HepG2 (cell line): ENCODE results near the gene MTO1. TPM values are rescaled to one million over a fixed set of nuclear protein-coding genes. Genes with fewer than 3 reads are reported as not detected.

Source experiments
- ATF6 ChIP-seq: sonication (generic); formaldehyde crosslinking; conservative IDR thresholded peaks from 2 replicates; pipeline ENCODE4 v1.4.0; 2020; ENCODE audit warnings: missing genetic modification reagents
- CBX5 ChIP-seq: sonication (generic); formaldehyde crosslinking; IDR thresholded peaks from 2 replicates; pipeline ENCODE4 v1.4.0; 2020; ENCODE audit warnings: missing genetic modification reagents, borderline replicate concordance
- CCDC6 ChIP-seq: sonication (generic); formaldehyde crosslinking; IDR thresholded peaks from 2 replicates; pipeline ENCODE4 v1.8.1; 2022; ENCODE audit warnings: mild to moderate bottlenecking, missing genetic modification reagents, moderate library complexity
- GLI4 ChIP-seq: sonication (generic); formaldehyde crosslinking; IDR thresholded peaks from 2 replicates; pipeline ENCODE4 v1.5.1; 2020; ENCODE audit warnings: missing genetic modification reagents, mild to moderate bottlenecking, moderate library complexity, borderline replicate concordance
- GMEB1 ChIP-seq: sonication (generic); formaldehyde crosslinking; IDR thresholded peaks from 2 replicates; pipeline ENCODE4 v1.5.1; 2020; ENCODE audit warnings: missing genetic modification reagents, mild to moderate bottlenecking, borderline replicate concordance
- HBP1 ChIP-seq: IDR thresholded peaks from 2 replicates; pipeline ENCODE4 v1.6.1; 2016; ENCODE audit warnings: low read depth, control low read depth
- HNF4A ChIP-seq: sonication (generic); formaldehyde crosslinking; IDR thresholded peaks from 2 replicates; pipeline ENCODE4 v1.4.0; 2020; ENCODE audit warnings: missing genetic modification reagents
- HOXA7 ChIP-seq: sonication (generic); formaldehyde crosslinking; IDR thresholded peaks from 2 replicates; pipeline ENCODE4 v1.8.1; 2022; ENCODE audit warnings: mild to moderate bottlenecking, missing genetic modification reagents, moderate library complexity
- KDM5A ChIP-seq: fragments of 200-600 bp; sonication (generic); IDR thresholded peaks from 2 replicates; pipeline ENCODE4 v1.7.0; 2018; ENCODE audit warnings: antibody characterized with exemption, mild to moderate bottlenecking, low read length, borderline replicate concordance
- MED8 ChIP-seq: sonication (generic); formaldehyde crosslinking; IDR thresholded peaks from 2 replicates; pipeline ENCODE4 v1.8.1; 2023; ENCODE audit warnings: mild to moderate bottlenecking, missing genetic modification reagents; ENCODE audit not compliant: insufficient replicate concordance
- MIER2 ChIP-seq: IDR thresholded peaks from 2 replicates; pipeline ENCODE4 v1.6.1; 2016; ENCODE audit warnings: missing biosample characterization, missing genetic modification reagents
- MTA3 ChIP-seq: sonication (generic); formaldehyde crosslinking; IDR thresholded peaks from 2 replicates; pipeline ENCODE4 v1.4.0; 2020; ENCODE audit warnings: missing genetic modification reagents
- NFKBIZ ChIP-seq: IDR thresholded peaks from 2 replicates; pipeline ENCODE4 v1.6.1; 2018; ENCODE audit warnings: missing genetic modification reagents, missing compliant biosample characterization
- PTBP1 ChIP-seq: fragments of 200-400 bp; formaldehyde crosslinking; IDR thresholded peaks from 2 replicates; pipeline ENCODE4 v1.6.1; 2018; ENCODE audit warnings: low read length, low read depth; ENCODE audit not compliant: poor library complexity, severe bottlenecking
- RFX5 ChIP-seq: IDR thresholded peaks from 2 replicates; pipeline ENCODE4 v1.6.1; 2011; ENCODE audit warnings: low read depth, low read length, improper control_type of control experiment
- SMARCE1 ChIP-seq: fragments of 450-650 bp; IDR thresholded peaks from 2 replicates; pipeline ENCODE4 v1.6.1; 2017; ENCODE audit warnings: borderline replicate concordance
- SUZ12 ChIP-seq: fragments of 150-350 bp; IDR thresholded peaks from 2 replicates; pipeline ENCODE4 v1.6.1; 2014; ENCODE audit warnings: low read depth, low read length
- TOPORS ChIP-seq: sonication (generic); formaldehyde crosslinking; IDR thresholded peaks from 2 replicates; pipeline ENCODE4 v1.8.0; 2023; ENCODE audit warnings: mild to moderate bottlenecking, missing genetic modification reagents
- ZBTB20 ChIP-seq: sonication (generic); formaldehyde crosslinking; IDR thresholded peaks from 2 replicates; pipeline ENCODE4 v1.8.1; 2023; ENCODE audit warnings: missing genetic modification reagents, low read depth, mild to moderate bottlenecking, borderline replicate concordance
- ZNF326 ChIP-seq: sonication (generic); formaldehyde crosslinking; IDR thresholded peaks from 2 replicates; pipeline ENCODE4 v1.4.0; 2020; ENCODE audit warnings: missing genetic modification reagents, borderline replicate concordance
- ZNF577 ChIP-seq: sonication (generic); formaldehyde crosslinking; IDR thresholded peaks from 2 replicates; pipeline ENCODE4 v1.4.0; 2020; ENCODE audit warnings: mild to moderate bottlenecking, low read depth, missing genetic modification reagents, borderline replicate concordance
- ZNF720 ChIP-seq: sonication (generic); formaldehyde crosslinking; IDR thresholded peaks from 2 replicates; pipeline ENCODE4 v1.4.0; 2020; ENCODE audit warnings: missing genetic modification reagents
- ZNF737 ChIP-seq: sonication (generic); formaldehyde crosslinking; IDR thresholded peaks from 2 replicates; pipeline ENCODE4 v1.5.0; 2020; ENCODE audit warnings: missing genetic modification reagents, mild to moderate bottlenecking, borderline replicate concordance
- ZNF746 ChIP-seq: sonication (generic); formaldehyde crosslinking; IDR thresholded peaks from 2 replicates; pipeline ENCODE4 v1.8.0; 2022; ENCODE audit warnings: mild to moderate bottlenecking, missing genetic modification reagents
- ZNF747 ChIP-seq: sonication (generic); formaldehyde crosslinking; IDR thresholded peaks from 2 replicates; pipeline ENCODE4 v1.8.1; 2023; ENCODE audit warnings: missing genetic modification reagents, mild to moderate bottlenecking, borderline replicate concordance
- polyA plus RNA-seq, 8 experiments: library from polyadenylated mRNA; depleted of rRNA in 3 of 8; stranded (reverse) in 7 of 8; unstranded in 1 of 8; fragments of >200 nt; fragmentation: Illumina TruSeq in 4 of 8; extraction: Trizol in 4 of 8; gene quantifications; 2 replicates each; pipeline versions ENCODE4 v1.2.1 to v1.2.3, GENCODE V29; 2011 to 2016; ENCODE audit warnings: low read depth in 4 of 8, missing spikeins in 1 of 8, mixed read lengths in 1 of 8; ENCODE audit not compliant: insufficient read depth in 1 of 8
- total RNA-seq, 5 experiments: library from RNA; depleted of rRNA; stranded (reverse); fragments of >200 nt; fragmentation: Illumina TruSeq; extraction: Trizol; gene quantifications; 2 replicates each; pipeline ENCODE4 v1.2.3, GENCODE V29; 2016; ENCODE audit warnings: low read depth in 1 of 5

MTO1 gene
- total and polyA plus RNA-seq, 2 of the 13 experiments (the other 11 are each of a cell fraction or from before 2014, with no cell fraction given): 21.1 to 45.3 TPM

- 0 out of 2 replicates have a peak, but pooled peaks have one; percentile 34 for TF ChIP-seq CBX5 (CRISPR knock-in tag)
- TF ChIP-seq KDM5A: peak; percentile 75
- TF ChIP-seq TOPORS (CRISPR knock-in tag): no peak
- no peak for TF ChIP-seq NFKBIZ (CRISPR knock-in tag)
- TF ChIP-seq CCDC6 (CRISPR knock-in tag): peak; percentile 77
- peak; percentile 47; the same call in 1 of the 2 replicates for TF ChIP-seq ZBTB20 (CRISPR knock-in tag)
- TF ChIP-seq ZNF747 (CRISPR knock-in tag): peak; percentile 25; the same call in 1 of the 2 replicates
- TF ChIP-seq PTBP1: no peak
- no peak for TF ChIP-seq MED8 (CRISPR knock-in tag)
- no peak for TF ChIP-seq ZNF577
- TF ChIP-seq ZNF746 (CRISPR knock-in tag): no peak
- TF ChIP-seq MTA3 (CRISPR knock-in tag): no peak
- TF ChIP-seq HNF4A (CRISPR knock-in tag): peak; percentile 35; the same call in 1 of the 2 replicates
- TF ChIP-seq SUZ12: no peak
- no peak for TF ChIP-seq ZNF720 (CRISPR knock-in tag)
- no peak for TF ChIP-seq ATF6
- TF ChIP-seq ZNF737 (CRISPR knock-in tag): 0 out of 2 replicates have a peak, but pooled peaks have one; percentile 69
- TF ChIP-seq GLI4 (CRISPR knock-in tag): no peak
- TF ChIP-seq HOXA7: no peak
- no peak for TF ChIP-seq HBP1 (CRISPR knock-in tag)
- TF ChIP-seq MIER2: 0 out of 2 replicates have a peak, but pooled peaks have one; percentile 23
- no peak for TF ChIP-seq RFX5
- TF ChIP-seq SMARCE1: no peak
- no peak for TF ChIP-seq ZNF326
- TF ChIP-seq GMEB1 (CRISPR knock-in tag): peak; percentile 98
These were observed at the start of gene MTO1 (continued) for GRCh38 chr6:73461537-73462350.
